RKO (cell line): ENCODE measurements around the gene RBPJL.

Experiments used
- DNase-seq: peaks from one replicate; pipeline ENCODE4 v3.0.0-alpha.2; 2016; ENCODE audit warnings: low spot score

RBPJL gene

GRCh38 chr20:45317826-45318225 lies 11.2 kb downstream of the RBPJL start:
- no peak for DNase-seq

- DNase-seq = no peak
These were observed 11.8 kb downstream of the RBPJL start for GRCh38 chr20:45318386-45318939.

GRCh38 chr20:45318948-45319347 lies 12.3 kb downstream of the RBPJL start:
- no peak for DNase-seq

- DNase-seq = no peak
These were observed 14.4 kb downstream of the RBPJL start for GRCh38 chr20:45320948-45321595.

- no peak for DNase-seq
These were observed 16.3 kb downstream of the RBPJL start for GRCh38 chr20:45322952-45323383.

- DNase-seq = no peak
These were observed 17.1 kb downstream of the RBPJL start for GRCh38 chr20:45323731-45324130.

GRCh38 chr20:45325371-45325770 lies 18.7 kb downstream of the RBPJL start:
- no peak for DNase-seq

GRCh38 chr20:45328451-45328850 lies 21.8 kb downstream of the RBPJL start:
- DNase-seq = no peak

GRCh38 chr20:45329497-45330319 lies 23.1 kb downstream of the RBPJL start:
- no peak for DNase-seq

- DNase-seq = no peak
These were observed 23.8 kb downstream of the RBPJL start for GRCh38 chr20:45330476-45330875.

GRCh38 chr20:45336530-45337366 lies 30.1 kb downstream of the RBPJL start:
- DNase-seq = no peak

- DNase-seq = no peak
These were observed 30.9 kb downstream of the RBPJL start for GRCh38 chr20:45337367-45338120.

- no peak for DNase-seq
These were observed 31.7 kb downstream of the RBPJL start for GRCh38 chr20:45338121-45339030.

GRCh38 chr20:45339084-45339483 lies 32.4 kb downstream of the RBPJL start:
- no peak for DNase-seq

- no peak for DNase-seq
These were observed 33.2 kb downstream of the RBPJL start for GRCh38 chr20:45339799-45340198.

- DNase-seq = no peak
These were observed 33.7 kb downstream of the RBPJL start for GRCh38 chr20:45340236-45340847.

- DNase-seq = no peak
These were observed 34.3 kb downstream of the RBPJL start for GRCh38 chr20:45340951-45341350.

GRCh38 chr20:45341579-45341938 lies 34.9 kb downstream of the RBPJL start:
- no peak for DNase-seq

GRCh38 chr20:45341939-45342854 lies 35.6 kb downstream of the RBPJL start:
- no peak for DNase-seq
